H7 (cell line): Measurements from ENCODE around the gene TAF1B. TPM values are rescaled to one million over a fixed set of nuclear protein-coding genes. Genes with fewer than 3 reads are reported as not detected.
A peak's percentile ranks its signal among the peaks of the same experiment; 100 is the strongest.
"Not testable (repeated sequence)": the region's sequence is repeated elsewhere in the genome, so short reads cannot be mapped to it uniquely, and the experiment has no call there.

Source experiments
- DNase-seq: peaks from one replicate; pipeline ENCODE4 v3.0.0; 2012
- H3K27me3 ChIP-seq: 2 replicates; pipeline ENCODE4 v1.6.0; 2011; ENCODE audit warnings: mild to moderate bottlenecking, low read length; ENCODE audit not compliant: control insufficient read depth, insufficient read depth
- H3K36me3 ChIP-seq: replicated peaks from 2 replicates; pipeline ENCODE4 v1.5.1; 2011; ENCODE audit warnings: low read length; ENCODE audit not compliant: control insufficient read depth, insufficient read depth
- H3K4me3 ChIP-seq: 2 replicates; pipeline ENCODE4 v1.5.1; 2011; ENCODE audit warnings: low read depth, mild to moderate bottlenecking, control low read depth, low read length, moderate library complexity; ENCODE audit not compliant: insufficient read depth
- total RNA-seq: library from RNA; depleted of rRNA; stranded (reverse); fragments of >200 nt; shearing (Covaris generic); gene quantifications from 2 replicates; pipeline ENCODE4 v1.2.3, GENCODE V29; 2014

The TAF1B gene
- total RNA-seq, 1 experiment from 2014 or later, result 33.2 TPM

DNA sequence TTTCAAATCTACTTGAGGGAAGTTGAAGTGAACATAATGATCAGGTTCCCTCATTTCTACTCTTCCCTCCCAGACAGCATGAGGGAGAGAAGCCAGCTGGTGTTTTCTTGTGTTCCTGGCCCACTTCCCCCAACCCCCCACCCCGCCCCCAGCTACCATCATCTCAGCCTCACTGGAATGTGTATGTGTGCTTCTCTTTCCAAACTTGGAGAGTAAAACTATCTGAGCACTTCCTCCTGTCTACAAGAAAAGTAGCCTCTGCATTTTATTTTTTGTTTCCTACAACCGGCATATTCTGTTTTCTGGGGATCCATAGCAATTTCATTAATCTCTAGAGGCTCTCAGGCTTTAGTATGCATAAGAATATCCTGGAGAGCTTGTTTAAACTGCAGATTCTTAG lies 54.6 kb downstream of the TAF1B start:
- H3K4me3 ChIP-seq, result no peak overlapping the region
- peak; percentile 35 for DNase-seq
- H3K27me3 ChIP-seq, result no peaks in the 10 kb centered on the region
- H3K36me3 ChIP-seq, result no peaks in the 10 kb centered on the region

- Histone ChIP-seq H3K36me3 (no peaks in the 10 kb centered on the region), H3K4me3 (no peak overlapping the region), H3K27me3 (no peaks in the 10 kb centered on the region)
- no peak for DNase-seq
These were observed 62.1 kb downstream of the TAF1B start for GRCh38 chr2:9905413-9905812.

DNA sequence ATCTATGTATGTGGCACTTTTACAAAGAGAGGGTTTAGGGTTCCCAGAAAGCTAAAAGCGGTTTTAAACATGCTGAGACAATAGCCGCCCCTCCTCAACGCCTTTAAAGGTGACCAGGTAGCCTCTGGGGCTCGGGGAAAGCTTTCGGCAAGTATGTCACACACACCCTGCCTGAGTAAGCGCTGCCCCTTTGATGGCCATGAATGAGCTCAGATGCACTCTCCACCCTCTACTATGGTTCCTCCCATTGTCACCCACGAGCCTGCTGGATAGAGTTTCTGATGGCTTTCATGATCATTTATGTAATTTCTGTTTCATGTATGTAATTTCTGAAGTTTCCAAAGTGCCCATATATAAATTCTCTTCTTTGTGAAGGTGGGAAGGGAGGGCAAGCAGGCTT lies 64.1 kb downstream of the TAF1B start:
- Histone ChIP-seq H3K27me3 (no peaks in the 10 kb centered on the region), H3K36me3 (no peaks in the 10 kb centered on the region), H3K4me3 (no peak overlapping the region)
- no peak for DNase-seq

- no peak overlapping the region for H3K4me3 ChIP-seq
- peaks cover 1% of the 10 kb centered on the region for H3K36me3 ChIP-seq
- no peak for DNase-seq
- H3K27me3 ChIP-seq, result no peaks in the 10 kb centered on the region
These were observed 65.4 kb downstream of the TAF1B start for GRCh38 chr2:9908639-9909038.

DNA sequence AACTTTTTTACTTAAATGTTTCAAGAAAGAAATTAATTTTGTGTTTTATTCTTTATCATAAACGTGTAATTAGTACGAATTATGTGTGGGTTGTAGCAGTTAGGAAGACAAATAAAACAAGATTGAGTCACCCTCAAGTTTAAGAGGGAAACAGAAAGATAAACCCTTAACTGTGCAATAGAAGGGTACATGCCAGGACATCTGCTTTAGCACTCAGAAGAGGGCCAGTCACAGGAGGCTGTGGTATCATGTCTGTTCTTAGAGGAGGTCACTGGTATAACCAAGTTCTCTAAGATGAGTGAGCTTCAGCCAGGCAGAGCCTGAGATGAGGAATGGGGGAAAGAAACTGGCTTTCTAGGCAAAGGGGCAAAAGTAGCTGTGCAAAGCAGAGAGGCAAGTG lies 65.8 kb downstream of the TAF1B start:
- H3K27me3 ChIP-seq, result no peaks in the 10 kb centered on the region
- no peak overlapping the region for H3K4me3 ChIP-seq
- peaks cover 1% of the 10 kb centered on the region for H3K36me3 ChIP-seq
- no peak for DNase-seq

DNA sequence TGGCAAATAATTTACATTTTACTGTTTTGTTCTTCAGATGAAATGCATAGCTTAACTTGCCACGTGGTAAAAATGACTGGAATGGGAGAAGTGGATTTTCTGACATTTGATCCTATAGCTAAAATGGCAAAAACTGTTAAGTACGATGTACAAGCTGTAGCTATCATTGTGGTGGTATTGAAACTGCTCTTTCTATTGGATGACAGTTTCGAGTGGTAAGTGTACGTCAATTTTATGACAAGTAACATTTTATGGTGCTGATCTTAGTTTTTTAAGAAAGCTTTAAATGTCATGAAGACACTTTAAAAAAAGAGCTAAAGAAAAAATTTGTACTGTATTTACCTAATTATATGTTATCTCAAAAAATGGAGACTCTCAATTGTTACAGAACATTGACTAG lies 67.4 kb downstream of the TAF1B start:
- no peak overlapping the region for H3K4me3 ChIP-seq
- DNase-seq, result no peak
- no peaks in the 10 kb centered on the region for H3K27me3 ChIP-seq
- peaks cover 3% of the 10 kb centered on the region for H3K36me3 ChIP-seq

GRCh38 chr2:9912468-9912867 lies 69.2 kb downstream of the TAF1B start:
- peaks cover 3% of the 10 kb centered on the region for H3K36me3 ChIP-seq

GRCh38 chr2:9914384-9915065 lies 71.3 kb downstream of the TAF1B start:
- no peaks in the 10 kb centered on the region for H3K27me3 ChIP-seq
- peaks cover 3% of the 10 kb centered on the region for H3K36me3 ChIP-seq
- H3K4me3 ChIP-seq, result no peak overlapping the region
- DNase-seq, result no peak

More at GRCh38 chr2:9912468-9912867, 69.2 kb downstream of the TAF1B start:
- no peaks in the 10 kb centered on the region for H3K27me3 ChIP-seq
- no peak for DNase-seq
- no peak overlapping the region for H3K4me3 ChIP-seq

DNA sequence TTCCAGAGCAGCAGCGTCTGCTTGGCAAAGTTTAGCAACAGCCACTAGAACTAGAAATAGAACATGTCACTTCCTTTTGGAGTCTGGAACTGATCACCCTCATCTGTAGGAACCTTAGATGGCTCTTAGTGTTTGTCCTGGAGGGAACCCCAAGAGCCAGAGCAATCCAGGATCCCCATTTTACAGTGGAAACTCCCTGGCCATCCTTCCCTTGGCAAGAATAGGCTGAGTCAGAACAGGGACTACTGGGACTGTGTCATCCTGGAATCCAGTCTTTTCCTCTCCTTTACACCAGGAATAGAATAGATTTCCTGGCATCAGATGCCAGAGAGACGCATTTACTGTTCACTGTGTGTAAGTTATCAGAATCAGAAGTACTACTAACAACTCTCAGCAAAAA lies 75.0 kb downstream of the TAF1B start:
- Histone ChIP-seq H3K27me3 (no peaks in the 10 kb centered on the region), H3K36me3 (peaks cover 3% of the 10 kb centered on the region), H3K4me3 (no peak overlapping the region)
- no peak for DNase-seq

DNA sequence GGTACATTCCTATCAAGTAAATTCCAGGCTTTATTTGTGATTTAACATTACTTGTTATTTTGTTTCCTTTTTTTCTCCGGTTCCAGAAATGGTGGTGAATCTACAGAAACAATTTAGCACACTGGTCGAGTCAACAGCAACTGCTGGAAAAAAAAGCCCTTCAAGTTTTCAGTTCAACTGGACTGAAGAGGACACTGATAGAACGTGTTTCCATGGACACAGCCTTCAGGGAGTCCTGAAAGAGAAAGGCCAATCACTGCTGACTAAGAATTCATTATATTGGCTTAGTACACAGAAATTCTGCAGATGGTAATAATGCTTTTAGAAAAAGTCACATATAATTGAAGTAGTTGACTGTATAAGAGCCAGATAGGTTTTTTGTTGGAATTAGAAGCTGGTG lies 76.2 kb downstream of the TAF1B start:
- Histone ChIP-seq H3K4me3 (no peak overlapping the region), H3K27me3 (no peaks in the 10 kb centered on the region), H3K36me3 (peaks cover 1% of the 10 kb centered on the region)
- DNase-seq, result no peak

DNA sequence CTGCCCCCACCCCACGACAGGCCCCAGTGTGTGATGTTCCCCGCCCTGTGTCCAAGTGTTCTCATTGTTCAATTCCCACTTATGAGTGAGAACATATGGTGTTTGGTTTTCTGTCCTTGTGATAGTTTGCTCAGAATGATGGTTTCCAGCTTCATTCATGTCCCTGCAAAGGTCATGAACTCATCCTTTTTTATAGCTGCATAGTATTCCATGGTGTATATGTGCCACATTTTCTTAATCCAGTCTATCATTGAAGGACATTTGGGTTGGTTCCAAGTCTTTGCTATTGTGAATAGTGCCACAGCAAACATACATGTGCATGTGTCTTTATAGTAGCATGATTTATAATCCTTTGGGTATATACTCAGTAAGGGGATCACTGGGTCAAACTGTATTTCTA lies 83.7 kb downstream of the TAF1B start:
- H3K4me3 ChIP-seq, H3K27me3 ChIP-seq, DNase-seq, H3K36me3 ChIP-seq: not testable (repeated sequence)

DNA sequence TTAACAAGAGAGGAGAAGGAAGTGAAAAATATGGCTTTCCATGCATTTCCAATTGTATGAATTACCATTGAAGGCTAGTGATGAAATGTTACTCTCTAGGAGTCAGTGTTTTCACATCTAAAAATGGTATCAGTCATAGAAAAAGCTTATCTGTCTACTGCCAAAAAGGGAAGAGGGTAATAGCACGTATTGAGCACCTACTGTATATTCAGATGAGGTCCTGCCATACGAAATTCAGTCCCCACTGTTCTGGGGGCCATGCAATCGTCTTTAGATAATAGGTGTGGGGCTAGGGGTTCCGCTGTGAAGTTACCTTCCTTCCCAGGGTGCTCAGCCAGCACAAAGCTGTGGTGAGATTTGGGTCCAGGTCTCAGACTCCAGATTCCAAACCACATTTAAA lies 94.0 kb downstream of the TAF1B start:
- H3K27me3 ChIP-seq, result no peaks in the 10 kb centered on the region
- no peak overlapping the region for H3K4me3 ChIP-seq
- DNase-seq, result no peak
- H3K36me3 ChIP-seq, result no peaks in the 10 kb centered on the region; the same call in 1 of the 2 replicates

- DNase-seq, result peak; percentile 60
- Histone ChIP-seq H3K4me3 (no peak overlapping the region), H3K27me3 (no peaks in the 10 kb centered on the region), H3K36me3 (no peaks in the 10 kb centered on the region; the same call in 1 of the 2 replicates)
These were observed 94.7 kb downstream of the TAF1B start for GRCh38 chr2:9937968-9938367.

- no peaks in the 10 kb centered on the region for H3K36me3 ChIP-seq
- no peak overlapping the region for H3K4me3 ChIP-seq
- H3K27me3 ChIP-seq, result no peaks in the 10 kb centered on the region
- DNase-seq, result no peak
These were observed 96.6 kb downstream of the TAF1B start for GRCh38 chr2:9939587-9940485.
